ENCODE data around the gene SHFL. TPM values are rescaled to one million over a fixed set of nuclear protein-coding genes. Genes with fewer than 3 reads are reported as not detected.

Gene SHFL
- total RNA-seq, 1 experiment from 2014 or later: 17.4 TPM

- ATAC-seq: no peak
- ChIA-PET CTCF (interaction anchor here (0.7 kb wide), 1 partner anchor 80 kb away, joined by 3 read pairs; no protein-coding TSS in a partner anchor), POLR2A (interaction anchor here (0.6 kb wide), 2 partner anchors 26 to 84 kb away, joined by 3 to 7 read pairs; no protein-coding TSS in a partner anchor)
- Histone ChIP-seq H3K27me3 (ENCODE audit: control insufficient read depth, insufficient read depth, low read length) (no peaks in the 10 kb centered on the region), H3K36me3 (ENCODE audit: control insufficient read depth, insufficient read depth, low read length) (peaks cover 6% of the 10 kb centered on the region), H3K9me3 (ENCODE audit: control insufficient read depth, insufficient read depth, low read depth, low read length) (no peaks in the 10 kb centered on the region), H3K4me1 (ENCODE audit: control insufficient read depth, insufficient read depth, low read length) (no peaks in the 10 kb centered on the region), H3K4me3 (ENCODE audit: low read depth in 2 of 2, low read length in 2 of 2) (no peak overlapping the region), H3K27ac (ENCODE audit: low read length) (no peak overlapping the region)
- in situ Hi-C loops (cut with HindIII; ENCODE audit: low pct_unique_long_range_greater_than_20kb, low sequenced_read_pairs) (no loop called here), intact Hi-C loops (cut with micrococcal nuclease; ENCODE audit: unreplicated experiment) (no loop called here)
- no peak for DNase-seq (ENCODE audit: low read depth, low spot score)
- BruUV-seq (replicated peaks): no TSS peak
- no peak for TF ChIP-seq POLR2AphosphoS5 (IDR thresholded peaks at IDR 0.05; ENCODE audit: low read depth, low read length)
- no peak for TF ChIP-seq SIN3A (IDR thresholded peaks at IDR 0.05; ENCODE audit: borderline replicate concordance, insufficient read depth, low read depth, low read length)
- TF ChIP-seq, protein P1, sequence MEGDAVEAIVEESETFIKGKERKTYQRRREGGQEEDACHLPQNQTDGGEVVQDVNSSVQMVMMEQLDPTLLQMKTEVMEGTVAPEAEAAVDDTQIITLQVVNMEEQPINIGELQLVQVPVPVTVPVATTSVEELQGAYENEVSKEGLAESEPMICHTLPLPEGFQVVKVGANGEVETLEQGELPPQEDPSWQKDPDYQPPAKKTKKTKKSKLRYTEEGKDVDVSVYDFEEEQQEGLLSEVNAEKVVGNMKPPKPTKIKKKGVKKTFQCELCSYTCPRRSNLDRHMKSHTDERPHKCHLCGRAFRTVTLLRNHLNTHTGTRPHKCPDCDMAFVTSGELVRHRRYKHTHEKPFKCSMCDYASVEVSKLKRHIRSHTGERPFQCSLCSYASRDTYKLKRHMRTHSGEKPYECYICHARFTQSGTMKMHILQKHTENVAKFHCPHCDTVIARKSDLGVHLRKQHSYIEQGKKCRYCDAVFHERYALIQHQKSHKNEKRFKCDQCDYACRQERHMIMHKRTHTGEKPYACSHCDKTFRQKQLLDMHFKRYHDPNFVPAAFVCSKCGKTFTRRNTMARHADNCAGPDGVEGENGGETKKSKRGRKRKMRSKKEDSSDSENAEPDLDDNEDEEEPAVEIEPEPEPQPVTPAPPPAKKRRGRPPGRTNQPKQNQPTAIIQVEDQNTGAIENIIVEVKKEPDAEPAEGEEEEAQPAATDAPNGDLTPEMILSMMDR (IDR thresholded peaks at IDR 0.05): no peak
- TF ChIP-seq, protein P2, sequence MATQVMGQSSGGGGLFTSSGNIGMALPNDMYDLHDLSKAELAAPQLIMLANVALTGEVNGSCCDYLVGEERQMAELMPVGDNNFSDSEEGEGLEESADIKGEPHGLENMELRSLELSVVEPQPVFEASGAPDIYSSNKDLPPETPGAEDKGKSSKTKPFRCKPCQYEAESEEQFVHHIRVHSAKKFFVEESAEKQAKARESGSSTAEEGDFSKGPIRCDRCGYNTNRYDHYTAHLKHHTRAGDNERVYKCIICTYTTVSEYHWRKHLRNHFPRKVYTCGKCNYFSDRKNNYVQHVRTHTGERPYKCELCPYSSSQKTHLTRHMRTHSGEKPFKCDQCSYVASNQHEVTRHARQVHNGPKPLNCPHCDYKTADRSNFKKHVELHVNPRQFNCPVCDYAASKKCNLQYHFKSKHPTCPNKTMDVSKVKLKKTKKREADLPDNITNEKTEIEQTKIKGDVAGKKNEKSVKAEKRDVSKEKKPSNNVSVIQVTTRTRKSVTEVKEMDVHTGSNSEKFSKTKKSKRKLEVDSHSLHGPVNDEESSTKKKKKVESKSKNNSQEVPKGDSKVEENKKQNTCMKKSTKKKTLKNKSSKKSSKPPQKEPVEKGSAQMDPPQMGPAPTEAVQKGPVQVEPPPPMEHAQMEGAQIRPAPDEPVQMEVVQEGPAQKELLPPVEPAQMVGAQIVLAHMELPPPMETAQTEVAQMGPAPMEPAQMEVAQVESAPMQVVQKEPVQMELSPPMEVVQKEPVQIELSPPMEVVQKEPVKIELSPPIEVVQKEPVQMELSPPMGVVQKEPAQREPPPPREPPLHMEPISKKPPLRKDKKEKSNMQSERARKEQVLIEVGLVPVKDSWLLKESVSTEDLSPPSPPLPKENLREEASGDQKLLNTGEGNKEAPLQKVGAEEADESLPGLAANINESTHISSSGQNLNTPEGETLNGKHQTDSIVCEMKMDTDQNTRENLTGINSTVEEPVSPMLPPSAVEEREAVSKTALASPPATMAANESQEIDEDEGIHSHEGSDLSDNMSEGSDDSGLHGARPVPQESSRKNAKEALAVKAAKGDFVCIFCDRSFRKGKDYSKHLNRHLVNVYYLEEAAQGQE (IDR thresholded peaks at IDR 0.05; ENCODE audit: insufficient read depth in 1 of 2, low read depth in 2 of 2, low read length in 1 of 2): no peak
- TF ChIP-seq TCF7L2 (IDR thresholded peaks at IDR 0.05; ENCODE audit: low read depth, low read length): no peak
Measured at GRCh38 chr19:10135551-10136334, 49.6 kb downstream of the SHFL start.

- H3K36me3 ChIP-seq (ENCODE audit: control insufficient read depth, insufficient read depth, low read length): peaks cover 3% of the 10 kb centered on the region
- POLR2A ChIA-PET: no interaction called here
- in situ Hi-C loops (cut with HindIII; ENCODE audit: low pct_unique_long_range_greater_than_20kb, low sequenced_read_pairs) (no loop called here), intact Hi-C loops (cut with micrococcal nuclease; ENCODE audit: unreplicated experiment) (no loop called here)
- H3K27me3 ChIP-seq (ENCODE audit: control insufficient read depth, insufficient read depth, low read length): no peaks in the 10 kb centered on the region
- H3K9me3 ChIP-seq (ENCODE audit: control insufficient read depth, insufficient read depth, low read depth, low read length): no peaks in the 10 kb centered on the region
- TF ChIP-seq, protein P1 (IDR thresholded peaks at IDR 0.05): no peak
- TF ChIP-seq POLR2AphosphoS5 (IDR thresholded peaks at IDR 0.05; ENCODE audit: low read depth, low read length) (no peak), TCF7L2 (IDR thresholded peaks at IDR 0.05; ENCODE audit: low read depth, low read length) (no peak)
- TF ChIP-seq, protein P2 (IDR thresholded peaks at IDR 0.05; ENCODE audit: insufficient read depth in 1 of 2, low read depth in 2 of 2, low read length in 1 of 2): no peak
- H3K4me3 ChIP-seq (ENCODE audit: low read depth in 2 of 2, low read length in 2 of 2): no peak overlapping the region
- no TSS peak for BruUV-seq (replicated peaks)
- ATAC-seq: no peak
- H3K4me1 ChIP-seq (ENCODE audit: control insufficient read depth, insufficient read depth, low read length): no peaks in the 10 kb centered on the region
- no peak overlapping the region for H3K27ac ChIP-seq (ENCODE audit: low read length)
- CTCF ChIA-PET: no interaction called here
- no peak for DNase-seq (ENCODE audit: low read depth, low spot score)
Measured at GRCh38 chr19:10136936-10137335, 50.8 kb downstream of the SHFL start.
